Measurements from ENCODE around the gene GATAD2A. TPM values are rescaled to one million over a fixed set of nuclear protein-coding genes. Genes with fewer than 3 reads are reported as not detected.

The GATAD2A gene
- polyA plus RNA-seq, 1 experiment: 24.2 TPM

GRCh38 chr19:19421299-19421696, 15.8 kb downstream of the GATAD2A start:
- Histone ChIP-seq H3K27me3 (ENCODE audit: control insufficient read depth, insufficient read depth, low read length) (no peaks in the 10 kb centered on the region), H3K36me3 (ENCODE audit: control insufficient read depth, insufficient read depth, low read length) (no peaks in the 10 kb centered on the region), H3K4me3 (ENCODE audit: low read depth, low read length) (no peak overlapping the region)
- no peak for TF ChIP-seq CTCF (IDR thresholded peaks at IDR 0.05; ENCODE audit: insufficient read depth, low read depth, low read length)
- ChIA-PET POLR2A (no interaction called here), CTCF (no interaction called here)
- no peak for DNase-seq (ENCODE audit: low read depth)

- TF ChIP-seq CTCF (IDR thresholded peaks at IDR 0.05; ENCODE audit: insufficient read depth, low read depth, low read length): no peak
- ChIA-PET POLR2A (no interaction called here), CTCF (interaction anchor here (0.7 kb wide), 1 partner anchor 62 kb away, joined by 3 read pairs; no protein-coding TSS in a partner anchor)
- no peaks in the 10 kb centered on the region for H3K27me3 ChIP-seq (ENCODE audit: control insufficient read depth, insufficient read depth, low read length)
- no peak overlapping the region for H3K4me3 ChIP-seq (ENCODE audit: low read depth, low read length)
- no peak for DNase-seq (ENCODE audit: low read depth)
- no peaks in the 10 kb centered on the region for H3K36me3 ChIP-seq (ENCODE audit: control insufficient read depth, insufficient read depth, low read length)
Observed at GRCh38 chr19:19422156-19422555, 16.7 kb downstream of the GATAD2A start.

GRCh38 chr19:19423322-19423721, 17.8 kb downstream of the GATAD2A start:
- ChIA-PET POLR2A (no interaction called here), CTCF (no interaction called here)
- Histone ChIP-seq H3K27me3 (ENCODE audit: control insufficient read depth, insufficient read depth, low read length) (no peaks in the 10 kb centered on the region), H3K4me3 (ENCODE audit: low read depth, low read length) (no peak overlapping the region), H3K36me3 (ENCODE audit: control insufficient read depth, insufficient read depth, low read length) (no peaks in the 10 kb centered on the region)
- no peak for DNase-seq (ENCODE audit: low read depth)
- no peak for TF ChIP-seq CTCF (IDR thresholded peaks at IDR 0.05; ENCODE audit: insufficient read depth, low read depth, low read length)

GRCh38 chr19:19425170-19425875, 19.8 kb downstream of the GATAD2A start:
- Histone ChIP-seq H3K4me3 (ENCODE audit: low read depth, low read length) (no peak overlapping the region), H3K36me3 (ENCODE audit: control insufficient read depth, insufficient read depth, low read length) (no peaks in the 10 kb centered on the region), H3K27me3 (ENCODE audit: control insufficient read depth, insufficient read depth, low read length) (no peaks in the 10 kb centered on the region)
- TF ChIP-seq CTCF (IDR thresholded peaks at IDR 0.05; ENCODE audit: insufficient read depth, low read depth, low read length): no peak
- DNase-seq (ENCODE audit: low read depth): no peak
- CTCF ChIA-PET: interaction anchor here (0.6 to 1.6 kb wide), 5 partner anchors 19 to 1510 kb away, joined by 3 to 6 read pairs (median 3); partner anchors contain the start of gene GATAD2A
- POLR2A ChIA-PET: no interaction called here

GRCh38 chr19:19426216-19426615, 20.7 kb downstream of the GATAD2A start:
- TF ChIP-seq CTCF (IDR thresholded peaks at IDR 0.05; ENCODE audit: insufficient read depth, low read depth, low read length): no peak
- no peak for DNase-seq (ENCODE audit: low read depth)
- CTCF ChIA-PET: interaction anchor here (0.8 to 1.6 kb wide), 3 partner anchors 20 to 84 kb away, joined by 3 to 6 read pairs (median 3); partner anchors contain the start of gene GATAD2A
- POLR2A ChIA-PET: no interaction called here
- H3K27me3 ChIP-seq (ENCODE audit: control insufficient read depth, insufficient read depth, low read length): no peaks in the 10 kb centered on the region
- no peak overlapping the region for H3K4me3 ChIP-seq (ENCODE audit: low read depth, low read length)
- no peaks in the 10 kb centered on the region for H3K36me3 ChIP-seq (ENCODE audit: control insufficient read depth, insufficient read depth, low read length)
